PC-9 (cell line): ENCODE results near the gene ARFRP1. TPM values are rescaled to one million over a fixed set of nuclear protein-coding genes. Genes with fewer than 3 reads are reported as not detected.
"Not testable (repeated sequence)": the region's sequence is repeated elsewhere in the genome, so short reads cannot be mapped to it uniquely, and the experiment has no call there.

Experiments
- BruUV-seq: library from RNA; stranded (reverse); fragments of 400-500 nt; replicated peaks from 2 replicates; lab custom pipeline; 2021; lab: Mats Ljungman, UMichigan
- CTCF ChIA-PET: fragments of 300-600 bp; sonication (Branson Sonifier 250); formaldehyde crosslinking; loops from one replicate; lab custom pipeline; 2022; ENCODE audit warnings: antibody characterized with exemption; lab: Charles Lee
- POLR2A ChIA-PET: fragments of 300-600 bp; sonication (Branson Sonifier 250); formaldehyde crosslinking; loops from one replicate; lab custom pipeline; 2022; ENCODE audit warnings: antibody characterized with exemption; ENCODE audit not compliant: unreplicated experiment; lab: Charles Lee
- DNase-seq, 2 experiments: peaks; one replicate each; pipeline versions ENCODE4 v3.0.0 to v3.0.0-alpha.2; 2015 to 2022; ENCODE audit warnings: mixed read lengths in 1 of 2
- H2AFZ ChIP-seq: fragments of 200-600 bp; sonication (generic); 2 replicates; pipeline ENCODE4 v1.8.1; 2017; ENCODE audit warnings: antibody characterized with exemption
- H3F3A ChIP-seq: fragments of 200-600 bp; sonication (generic); 2 replicates; pipeline ENCODE4 v1.8.1; 2017; ENCODE audit warnings: antibody characterized with exemption, mild to moderate bottlenecking, low read depth; ENCODE audit not compliant: insufficient read depth
- H3K27ac ChIP-seq: fragments of 200-600 bp; sonication (generic); 2 replicates; pipeline ENCODE4 v1.6.1; 2016; ENCODE audit warnings: mixed run types
- H3K27me3 ChIP-seq: fragments of 200-600 bp; sonication (generic); 2 replicates; pipeline ENCODE4 v1.6.1; 2016; ENCODE audit warnings: low read depth, mixed run types; ENCODE audit not compliant: insufficient read depth
- H3K36me3 ChIP-seq: fragments of 200-600 bp; sonication (generic); 2 replicates; pipeline ENCODE4 v1.6.1; 2016; ENCODE audit warnings: low read depth, mixed run types
- H3K4me1 ChIP-seq: fragments of 200-600 bp; sonication (generic); replicated peaks from 2 replicates; pipeline ENCODE4 v1.6.1; 2016; ENCODE audit warnings: mixed run types; ENCODE audit not compliant: insufficient read depth
- H3K4me2 ChIP-seq: fragments of 200-600 bp; sonication (generic); 2 replicates; pipeline ENCODE4 v1.6.1; 2017; ENCODE audit warnings: mixed run types
- H3K4me3 ChIP-seq: fragments of 200-600 bp; sonication (generic); 2 replicates; pipeline ENCODE4 v1.6.1; 2016; ENCODE audit warnings: mixed run types
- H3K79me2 ChIP-seq: fragments of 200-600 bp; sonication (generic); 2 replicates; pipeline ENCODE4 v1.6.1; 2017; ENCODE audit warnings: low read depth, mixed run types
- H3K9me2 ChIP-seq: fragments of 200-600 bp; sonication (generic); 2 replicates; pipeline ENCODE4 v1.8.1; 2017; ENCODE audit warnings: mild to moderate bottlenecking; ENCODE audit not compliant: insufficient read depth
- H3K9me3 ChIP-seq: fragments of 200-600 bp; sonication (generic); 2 replicates; pipeline ENCODE4 v1.8.1; 2016; ENCODE audit warnings: low read depth; ENCODE audit not compliant: insufficient read depth
- H4K20me1 ChIP-seq: fragments of 200-600 bp; sonication (generic); 2 replicates; pipeline ENCODE4 v1.8.1; 2017; ENCODE audit not compliant: insufficient read depth
- CTCF ChIP-seq: fragments of 200-600 bp; sonication (generic); conservative IDR thresholded peaks from 2 replicates; pipeline ENCODE4 v1.6.1; 2017; ENCODE audit warnings: mixed run types, antibody characterized with exemption, mild to moderate bottlenecking, moderate library complexity
- EZH2 ChIP-seq: fragments of 200-600 bp; sonication (generic); IDR thresholded peaks from 2 replicates; pipeline ENCODE4 v1.8.0; 2017; ENCODE audit warnings: antibody characterized with exemption, low read depth
- intact Hi-C: fragments of 100-400 bp; cut with micrococcal nuclease; formaldehyde crosslinking; loops from one replicate; pipeline ENCODE4 v1.10.0; 2022; ENCODE audit not compliant: unreplicated experiment
- total RNA-seq: library from RNA; stranded (reverse); gene quantifications from 2 replicates; pipeline ENCODE4 v1.2.3, GENCODE V29; 2021

Gene ARFRP1
- total RNA-seq, 1 experiment from 2014 or later, result 59.1 TPM

- Histone ChIP-seq H3K36me3 (no peaks in the 10 kb centered on the region), H3K27ac (no peak overlapping the region), H3K27me3 (no peaks in the 10 kb centered on the region), H3K9me3 (no peaks in the 10 kb centered on the region), H3K9me2 (no peaks in the 10 kb centered on the region), H3K4me1 (peaks cover 2% of the 10 kb centered on the region; the same call in 1 of the 2 replicates), H3F3A (peaks cover 35% of the 10 kb centered on the region), H3K4me3 (peak overlapping the region; percentile 42; the same call in 1 of the 2 replicates), H3K79me2 (no peaks in the 10 kb centered on the region), H4K20me1 (no peaks in the 10 kb centered on the region), H2AFZ (no peak overlapping the region), H3K4me2 (peak overlapping the region; percentile 72)
- DNase-seq, result no peak
- TF ChIP-seq CTCF (no peak), EZH2 (no peak)
- intact Hi-C loops, result no loop called here
- BruUV-seq, result no TSS peak
- ChIA-PET POLR2A (no interaction called here), CTCF (interaction anchor here (0.6 kb wide), 1 partner anchor 27 kb away, joined by 5 read pairs; no protein-coding TSS in a partner anchor)
Observed at GRCh38 chr20:63652192-63652980, 55.4 kb downstream of the ARFRP1 start.

DNA sequence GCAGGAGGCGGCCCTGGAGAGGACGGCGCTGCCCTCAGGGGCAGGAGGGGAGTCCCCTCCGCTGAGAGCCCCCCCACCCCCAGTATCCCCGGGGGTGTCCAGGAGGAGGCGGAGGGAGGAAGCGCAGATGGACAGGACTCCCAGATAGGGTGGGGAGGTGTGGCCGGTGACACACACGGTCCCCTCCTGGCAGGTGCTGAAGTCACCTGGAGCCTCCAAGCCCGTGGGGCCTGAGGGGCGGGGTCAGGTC is 55.9 kb downstream of the ARFRP1 start:
- no TSS peak for BruUV-seq
- H3K9me2 ChIP-seq, result no peaks in the 10 kb centered on the region
- no peaks in the 10 kb centered on the region for H4K20me1 ChIP-seq
- peak overlapping the region; percentile 72 for H3K4me2 ChIP-seq
- ChIA-PET CTCF (interaction anchor here (0.6 kb wide), 1 partner anchor 27 kb away, joined by 5 read pairs; no protein-coding TSS in a partner anchor), POLR2A (no interaction called here)
- TF ChIP-seq EZH2, result no peak
- no peak for TF ChIP-seq CTCF
- peak overlapping the region; percentile 42; the same call in 1 of the 2 replicates for H3K4me3 ChIP-seq
- H3K27me3 ChIP-seq, result no peaks in the 10 kb centered on the region
- H3F3A ChIP-seq, result peaks cover 35% of the 10 kb centered on the region
- intact Hi-C loops, result no loop called here
- no peak overlapping the region for H3K27ac ChIP-seq
- no peaks in the 10 kb centered on the region for H3K36me3 ChIP-seq
- H3K79me2 ChIP-seq, result no peaks in the 10 kb centered on the region
- H3K9me3 ChIP-seq, result no peaks in the 10 kb centered on the region
- H3K4me1 ChIP-seq, result no peaks in the 10 kb centered on the region; the same call in 1 of the 2 replicates
- H2AFZ ChIP-seq, result no peak overlapping the region
- peak in 1 of 2 experiments; percentile 16 for DNase-seq

- DNase-seq, H3K4me1 ChIP-seq, H3K4me3 ChIP-seq, H3K4me2 ChIP-seq, BruUV-seq, POLR2A ChIA-PET, H3K36me3 ChIP-seq, intact Hi-C loops, H3K9me3 ChIP-seq, H3K27me3 ChIP-seq, H4K20me1 ChIP-seq, H2AFZ ChIP-seq, H3K79me2 ChIP-seq, H3K9me2 ChIP-seq, H3K27ac ChIP-seq: not testable (repeated sequence)
- peaks cover 35% of the 10 kb centered on the region for H3F3A ChIP-seq
- CTCF ChIA-PET, result interaction anchor here (0.6 kb wide), 1 partner anchor 73 kb away, joined by 4 read pairs; no protein-coding TSS in a partner anchor
Observed at GRCh38 chr20:63650486-63650885, 57.3 kb downstream of the ARFRP1 start.
